HepG2 (cell line): ENCODE data around the gene ALG1L2.

Experiments
- EP300 ChIP-seq, 3 experiments: sonication (generic) in 1 of 3; formaldehyde crosslinking in 1 of 3; IDR thresholded peaks; 2 replicates each; pipeline versions ENCODE4 v1.5.1 to v1.6.1; 2011 to 2020; ENCODE audit warnings: low read depth in 2 of 3, low read length in 2 of 3, borderline replicate concordance in 1 of 3, improper control_type of control experiment in 1 of 3, mild to moderate bottlenecking in 1 of 3, missing genetic modification reagents in 1 of 3, moderate library complexity in 1 of 3
- FIP1L1 ChIP-seq: fragments of 200-400 bp; formaldehyde crosslinking; IDR thresholded peaks from 2 replicates; pipeline ENCODE4 v1.6.1; 2018; ENCODE audit warnings: low read depth, mild to moderate bottlenecking, low read length, moderate library complexity, borderline replicate concordance; ENCODE audit not compliant: insufficient read depth
- NR1H2 ChIP-seq: sonication (generic); formaldehyde crosslinking; IDR thresholded peaks from 2 replicates; pipeline ENCODE4 v1.8.1; 2022; ENCODE audit warnings: low read depth, missing genetic modification reagents, borderline replicate concordance
- SUZ12 ChIP-seq: fragments of 150-350 bp; IDR thresholded peaks from 2 replicates; pipeline ENCODE4 v1.6.1; 2014; ENCODE audit warnings: low read depth, low read length
- TCF12 ChIP-seq, 2 experiments: fragments of 450-650 bp in 1 of 2; sonication (generic) in 1 of 2; formaldehyde crosslinking in 1 of 2; IDR thresholded peaks; 2 replicates each; pipeline versions ENCODE4 v1.6.1 to v1.8.0; 2017 to 2022; ENCODE audit warnings: antibody characterized with exemption in 1 of 2, mild to moderate bottlenecking in 1 of 2, missing genetic modification reagents in 1 of 2, moderate library complexity in 1 of 2
- ZMYM3 ChIP-seq: sonication (generic); formaldehyde crosslinking; IDR thresholded peaks from 2 replicates; pipeline ENCODE4 v1.5.1; 2020; ENCODE audit warnings: mild to moderate bottlenecking, missing genetic modification reagents
- ZZZ3 ChIP-seq: sonication (generic); formaldehyde crosslinking; IDR thresholded peaks from 2 replicates; pipeline ENCODE4 v1.4.0; 2020; ENCODE audit warnings: missing genetic modification reagents, mild to moderate bottlenecking, borderline replicate concordance
- TF ChIP-seq, protein P1 (sequence below): sonication (generic); formaldehyde crosslinking; IDR thresholded peaks from 2 replicates; pipeline ENCODE4 v1.9.0; 2021; ENCODE audit warnings: missing genetic modification reagents, borderline replicate concordance
- TF ChIP-seq, protein P2 (sequence below): sonication (generic); formaldehyde crosslinking; IDR thresholded peaks from 2 replicates; pipeline ENCODE4 v1.8.1; 2022; ENCODE audit warnings: mild to moderate bottlenecking, missing genetic modification reagents
- TF ChIP-seq, protein P3 (sequence below): sonication (generic); formaldehyde crosslinking; IDR thresholded peaks from 2 replicates; pipeline ENCODE4 v1.5.0; 2020; ENCODE audit warnings: mild to moderate bottlenecking, missing genetic modification reagents, moderate library complexity
- TF ChIP-seq, protein P4 (sequence below), 2 experiments: sonication (generic) in 1 of 2; formaldehyde crosslinking in 1 of 2; IDR thresholded peaks; 2 replicates each; pipeline versions ENCODE4 v1.4.0 to v1.6.1; 2018 to 2020; ENCODE audit warnings: missing genetic modification reagents in 2 of 2, borderline replicate concordance in 1 of 2, low read depth in 1 of 2, mild to moderate bottlenecking in 1 of 2, missing biosample characterization in 1 of 2

DNA sequence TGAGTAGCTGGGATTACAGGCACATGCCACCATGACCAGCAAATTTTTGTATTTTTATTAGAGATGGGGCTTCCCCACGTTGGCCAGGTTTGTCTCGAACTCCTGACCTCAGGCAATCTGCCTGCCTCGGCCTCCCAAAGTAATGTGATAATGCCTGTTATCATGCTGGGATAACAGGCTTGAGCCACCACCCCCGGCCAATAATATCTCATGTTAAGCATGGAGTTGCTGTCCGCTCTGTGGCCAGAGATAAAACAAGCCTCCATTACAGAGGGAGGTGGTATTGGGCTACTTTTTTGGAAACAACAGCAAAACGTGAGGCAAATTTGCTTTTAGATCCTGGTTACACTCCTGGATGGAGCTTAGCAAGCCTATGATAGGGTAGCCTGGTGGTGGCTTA, 32.9 kb upstream of the ALG1L2 start:
- TF ChIP-seq, protein P1, sequence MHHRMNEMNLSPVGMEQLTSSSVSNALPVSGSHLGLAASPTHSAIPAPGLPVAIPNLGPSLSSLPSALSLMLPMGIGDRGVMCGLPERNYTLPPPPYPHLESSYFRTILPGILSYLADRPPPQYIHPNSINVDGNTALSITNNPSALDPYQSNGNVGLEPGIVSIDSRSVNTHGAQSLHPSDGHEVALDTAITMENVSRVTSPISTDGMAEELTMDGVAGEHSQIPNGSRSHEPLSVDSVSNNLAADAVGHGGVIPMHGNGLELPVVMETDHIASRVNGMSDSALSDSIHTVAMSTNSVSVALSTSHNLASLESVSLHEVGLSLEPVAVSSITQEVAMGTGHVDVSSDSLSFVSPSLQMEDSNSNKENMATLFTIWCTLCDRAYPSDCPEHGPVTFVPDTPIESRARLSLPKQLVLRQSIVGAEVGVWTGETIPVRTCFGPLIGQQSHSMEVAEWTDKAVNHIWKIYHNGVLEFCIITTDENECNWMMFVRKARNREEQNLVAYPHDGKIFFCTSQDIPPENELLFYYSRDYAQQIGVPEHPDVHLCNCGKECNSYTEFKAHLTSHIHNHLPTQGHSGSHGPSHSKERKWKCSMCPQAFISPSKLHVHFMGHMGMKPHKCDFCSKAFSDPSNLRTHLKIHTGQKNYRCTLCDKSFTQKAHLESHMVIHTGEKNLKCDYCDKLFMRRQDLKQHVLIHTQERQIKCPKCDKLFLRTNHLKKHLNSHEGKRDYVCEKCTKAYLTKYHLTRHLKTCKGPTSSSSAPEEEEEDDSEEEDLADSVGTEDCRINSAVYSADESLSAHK (CRISPR knock-in tag), result no peak
- TF ChIP-seq, protein P2, sequence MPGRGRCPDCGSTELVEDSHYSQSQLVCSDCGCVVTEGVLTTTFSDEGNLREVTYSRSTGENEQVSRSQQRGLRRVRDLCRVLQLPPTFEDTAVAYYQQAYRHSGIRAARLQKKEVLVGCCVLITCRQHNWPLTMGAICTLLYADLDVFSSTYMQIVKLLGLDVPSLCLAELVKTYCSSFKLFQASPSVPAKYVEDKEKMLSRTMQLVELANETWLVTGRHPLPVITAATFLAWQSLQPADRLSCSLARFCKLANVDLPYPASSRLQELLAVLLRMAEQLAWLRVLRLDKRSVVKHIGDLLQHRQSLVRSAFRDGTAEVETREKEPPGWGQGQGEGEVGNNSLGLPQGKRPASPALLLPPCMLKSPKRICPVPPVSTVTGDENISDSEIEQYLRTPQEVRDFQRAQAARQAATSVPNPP (CRISPR knock-in tag), result no peak
- TF ChIP-seq, protein P3, sequence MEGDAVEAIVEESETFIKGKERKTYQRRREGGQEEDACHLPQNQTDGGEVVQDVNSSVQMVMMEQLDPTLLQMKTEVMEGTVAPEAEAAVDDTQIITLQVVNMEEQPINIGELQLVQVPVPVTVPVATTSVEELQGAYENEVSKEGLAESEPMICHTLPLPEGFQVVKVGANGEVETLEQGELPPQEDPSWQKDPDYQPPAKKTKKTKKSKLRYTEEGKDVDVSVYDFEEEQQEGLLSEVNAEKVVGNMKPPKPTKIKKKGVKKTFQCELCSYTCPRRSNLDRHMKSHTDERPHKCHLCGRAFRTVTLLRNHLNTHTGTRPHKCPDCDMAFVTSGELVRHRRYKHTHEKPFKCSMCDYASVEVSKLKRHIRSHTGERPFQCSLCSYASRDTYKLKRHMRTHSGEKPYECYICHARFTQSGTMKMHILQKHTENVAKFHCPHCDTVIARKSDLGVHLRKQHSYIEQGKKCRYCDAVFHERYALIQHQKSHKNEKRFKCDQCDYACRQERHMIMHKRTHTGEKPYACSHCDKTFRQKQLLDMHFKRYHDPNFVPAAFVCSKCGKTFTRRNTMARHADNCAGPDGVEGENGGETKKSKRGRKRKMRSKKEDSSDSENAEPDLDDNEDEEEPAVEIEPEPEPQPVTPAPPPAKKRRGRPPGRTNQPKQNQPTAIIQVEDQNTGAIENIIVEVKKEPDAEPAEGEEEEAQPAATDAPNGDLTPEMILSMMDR (CRISPR knock-in tag), result no peak
- TF ChIP-seq TCF12 (IDR thresholded peaks at IDR 0.05) (no peak), TCF12 (CRISPR knock-in tag; IDR thresholded peaks at IDR 0.05) (no peak), EP300 (IDR thresholded peaks at IDR 0.05; ENCODE audit: low read depth in 2 of 2, low read length in 2 of 2) (no peak), EP300 (CRISPR knock-in tag; IDR thresholded peaks at IDR 0.05; ENCODE audit: borderline replicate concordance) (no peak), ZZZ3 (no peak), SUZ12 (no peak), ZMYM3 (CRISPR knock-in tag) (no peak), FIP1L1 (no peak), NR1H2 (CRISPR knock-in tag) (no peak)
- TF ChIP-seq, protein P4, sequence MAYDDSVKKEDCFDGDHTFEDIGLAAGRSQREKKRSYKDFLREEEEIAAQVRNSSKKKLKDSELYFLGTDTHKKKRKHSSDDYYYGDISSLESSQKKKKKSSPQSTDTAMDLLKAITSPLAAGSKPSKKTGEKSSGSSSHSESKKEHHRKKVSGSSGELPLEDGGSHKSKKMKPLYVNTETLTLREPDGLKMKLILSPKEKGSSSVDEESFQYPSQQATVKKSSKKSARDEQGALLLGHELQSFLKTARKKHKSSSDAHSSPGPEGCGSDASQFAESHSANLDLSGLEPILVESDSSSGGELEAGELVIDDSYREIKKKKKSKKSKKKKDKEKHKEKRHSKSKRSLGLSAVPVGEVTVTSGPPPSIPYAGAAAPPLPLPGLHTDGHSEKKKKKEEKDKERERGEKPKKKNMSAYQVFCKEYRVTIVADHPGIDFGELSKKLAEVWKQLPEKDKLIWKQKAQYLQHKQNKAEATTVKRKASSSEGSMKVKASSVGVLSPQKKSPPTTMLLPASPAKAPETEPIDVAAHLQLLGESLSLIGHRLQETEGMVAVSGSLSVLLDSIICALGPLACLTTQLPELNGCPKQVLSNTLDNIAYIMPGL (CRISPR knock-in tag; IDR thresholded peaks at IDR 0.05; ENCODE audit: borderline replicate concordance in 1 of 2, low read depth in 1 of 2), result no peak
